Measurements from ENCODE around the gene RASAL2. TPM values are rescaled to one million over a fixed set of nuclear protein-coding genes. Genes with fewer than 3 reads are reported as not detected.
A peak's percentile ranks its signal among the peaks of the same experiment; 100 is the strongest.

RASAL2 gene
- total RNA-seq, 1 experiment from 2014 or later = 31.6 TPM

DNA sequence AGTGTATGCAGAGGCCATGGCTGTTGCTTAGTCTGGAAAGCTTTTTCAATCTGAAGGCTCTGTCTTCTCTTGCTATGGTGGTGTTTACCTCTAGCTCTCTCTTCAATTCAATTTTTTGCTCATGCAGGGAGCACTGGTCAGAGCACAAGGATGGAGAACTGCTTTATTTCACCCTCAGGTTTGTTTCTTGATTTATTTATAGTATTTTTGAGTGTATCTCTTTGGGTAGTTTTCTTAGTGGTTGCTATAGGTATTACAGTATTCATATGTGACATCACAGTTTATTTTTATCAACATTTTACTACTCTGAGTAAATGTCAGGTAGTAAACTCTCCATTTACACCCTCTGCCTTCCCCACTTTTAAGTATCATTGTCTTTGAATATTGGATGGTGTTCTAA lies 147.9 kb downstream of the RASAL2 start:
- ChIA-PET CTCF (no interaction called here), POLR2A (interaction anchor here (0.5 kb wide), 1 partner anchor 29 kb away, joined by 4 read pairs; no protein-coding TSS in a partner anchor)
- intact Hi-C loops (cut with micrococcal nuclease; ENCODE audit: unreplicated experiment) = no loop called here
- ATAC-seq (no peak), DNase-seq (ENCODE audit: low read depth, low spot score) (no peak)
- H3K27me3 ChIP-seq (ENCODE audit: control insufficient read depth, insufficient read depth, low read length) = no peaks in the 10 kb centered on the region
- TF ChIP-seq TCF7L2 (IDR thresholded peaks at IDR 0.05; ENCODE audit: low read depth, low read length) (no peak), POLR2AphosphoS5 (IDR thresholded peaks at IDR 0.05; ENCODE audit: low read depth, low read length) (no peak), SIN3A (IDR thresholded peaks at IDR 0.05; ENCODE audit: borderline replicate concordance, insufficient read depth, low read depth, low read length) (no peak)
- TF ChIP-seq, protein P1, sequence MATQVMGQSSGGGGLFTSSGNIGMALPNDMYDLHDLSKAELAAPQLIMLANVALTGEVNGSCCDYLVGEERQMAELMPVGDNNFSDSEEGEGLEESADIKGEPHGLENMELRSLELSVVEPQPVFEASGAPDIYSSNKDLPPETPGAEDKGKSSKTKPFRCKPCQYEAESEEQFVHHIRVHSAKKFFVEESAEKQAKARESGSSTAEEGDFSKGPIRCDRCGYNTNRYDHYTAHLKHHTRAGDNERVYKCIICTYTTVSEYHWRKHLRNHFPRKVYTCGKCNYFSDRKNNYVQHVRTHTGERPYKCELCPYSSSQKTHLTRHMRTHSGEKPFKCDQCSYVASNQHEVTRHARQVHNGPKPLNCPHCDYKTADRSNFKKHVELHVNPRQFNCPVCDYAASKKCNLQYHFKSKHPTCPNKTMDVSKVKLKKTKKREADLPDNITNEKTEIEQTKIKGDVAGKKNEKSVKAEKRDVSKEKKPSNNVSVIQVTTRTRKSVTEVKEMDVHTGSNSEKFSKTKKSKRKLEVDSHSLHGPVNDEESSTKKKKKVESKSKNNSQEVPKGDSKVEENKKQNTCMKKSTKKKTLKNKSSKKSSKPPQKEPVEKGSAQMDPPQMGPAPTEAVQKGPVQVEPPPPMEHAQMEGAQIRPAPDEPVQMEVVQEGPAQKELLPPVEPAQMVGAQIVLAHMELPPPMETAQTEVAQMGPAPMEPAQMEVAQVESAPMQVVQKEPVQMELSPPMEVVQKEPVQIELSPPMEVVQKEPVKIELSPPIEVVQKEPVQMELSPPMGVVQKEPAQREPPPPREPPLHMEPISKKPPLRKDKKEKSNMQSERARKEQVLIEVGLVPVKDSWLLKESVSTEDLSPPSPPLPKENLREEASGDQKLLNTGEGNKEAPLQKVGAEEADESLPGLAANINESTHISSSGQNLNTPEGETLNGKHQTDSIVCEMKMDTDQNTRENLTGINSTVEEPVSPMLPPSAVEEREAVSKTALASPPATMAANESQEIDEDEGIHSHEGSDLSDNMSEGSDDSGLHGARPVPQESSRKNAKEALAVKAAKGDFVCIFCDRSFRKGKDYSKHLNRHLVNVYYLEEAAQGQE (IDR thresholded peaks at IDR 0.05; ENCODE audit: insufficient read depth in 1 of 2, low read depth in 2 of 2, low read length in 1 of 2) = no peak
- TF ChIP-seq, protein P2, sequence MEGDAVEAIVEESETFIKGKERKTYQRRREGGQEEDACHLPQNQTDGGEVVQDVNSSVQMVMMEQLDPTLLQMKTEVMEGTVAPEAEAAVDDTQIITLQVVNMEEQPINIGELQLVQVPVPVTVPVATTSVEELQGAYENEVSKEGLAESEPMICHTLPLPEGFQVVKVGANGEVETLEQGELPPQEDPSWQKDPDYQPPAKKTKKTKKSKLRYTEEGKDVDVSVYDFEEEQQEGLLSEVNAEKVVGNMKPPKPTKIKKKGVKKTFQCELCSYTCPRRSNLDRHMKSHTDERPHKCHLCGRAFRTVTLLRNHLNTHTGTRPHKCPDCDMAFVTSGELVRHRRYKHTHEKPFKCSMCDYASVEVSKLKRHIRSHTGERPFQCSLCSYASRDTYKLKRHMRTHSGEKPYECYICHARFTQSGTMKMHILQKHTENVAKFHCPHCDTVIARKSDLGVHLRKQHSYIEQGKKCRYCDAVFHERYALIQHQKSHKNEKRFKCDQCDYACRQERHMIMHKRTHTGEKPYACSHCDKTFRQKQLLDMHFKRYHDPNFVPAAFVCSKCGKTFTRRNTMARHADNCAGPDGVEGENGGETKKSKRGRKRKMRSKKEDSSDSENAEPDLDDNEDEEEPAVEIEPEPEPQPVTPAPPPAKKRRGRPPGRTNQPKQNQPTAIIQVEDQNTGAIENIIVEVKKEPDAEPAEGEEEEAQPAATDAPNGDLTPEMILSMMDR (IDR thresholded peaks at IDR 0.05) = peak; percentile 11; the same call in 1 of the 2 replicates
- no TSS peak for BruUV-seq (replicated peaks)
- H3K4me3 ChIP-seq (ENCODE audit: low read depth in 2 of 2, low read length in 2 of 2) = no peak overlapping the region
- H3K4me1 ChIP-seq (ENCODE audit: control insufficient read depth, insufficient read depth, low read length) = peaks cover 45% of the 10 kb centered on the region
- no peaks in the 10 kb centered on the region for H3K36me3 ChIP-seq (ENCODE audit: control insufficient read depth, insufficient read depth, low read length)
- H3K27ac ChIP-seq (ENCODE audit: low read length) = peak overlapping the region; percentile 69
- peaks cover 3% of the 10 kb centered on the region; the same call in 1 of the 2 replicates for H3K9me3 ChIP-seq (ENCODE audit: control insufficient read depth, insufficient read depth, low read depth, low read length)
- in situ Hi-C loops (cut with HindIII; ENCODE audit: low pct_unique_long_range_greater_than_20kb, low sequenced_read_pairs) = no loop called here

DNA sequence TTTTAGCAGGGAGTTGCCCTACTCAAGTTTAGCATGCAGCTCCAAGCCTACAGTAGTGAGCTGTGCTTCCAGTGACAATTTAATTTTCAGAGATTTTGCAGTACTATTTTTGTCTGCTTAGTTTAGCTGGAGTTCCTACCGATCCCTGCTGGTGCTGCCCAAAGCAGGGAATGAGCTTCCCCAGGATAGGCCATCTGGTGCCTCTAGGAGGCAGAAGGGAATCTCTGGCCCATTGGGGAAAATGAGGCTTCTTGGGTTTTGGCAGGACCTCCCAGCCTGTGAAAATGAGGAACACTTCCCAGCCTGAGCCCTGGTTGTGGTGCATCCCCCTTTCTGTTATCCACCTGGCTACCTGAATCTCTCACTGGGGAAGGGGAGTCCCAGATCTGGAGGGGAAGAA lies 149.2 kb downstream of the RASAL2 start:
- CTCF ChIA-PET = no interaction called here

More for the DNA sequence above, 149.2 kb downstream of the RASAL2 start:
- Histone ChIP-seq H3K4me1 (ENCODE audit: control insufficient read depth, insufficient read depth, low read length) (peaks cover 41% of the 10 kb centered on the region), H3K27me3 (ENCODE audit: control insufficient read depth, insufficient read depth, low read length) (no peaks in the 10 kb centered on the region), H3K27ac (ENCODE audit: low read length) (peak overlapping the region; percentile 48; the same call in 1 of the 2 replicates), H3K9me3 (ENCODE audit: control insufficient read depth, insufficient read depth, low read depth, low read length) (peaks cover 3% of the 10 kb centered on the region; the same call in 1 of the 2 replicates), H3K36me3 (ENCODE audit: control insufficient read depth, insufficient read depth, low read length) (no peaks in the 10 kb centered on the region), H3K4me3 (ENCODE audit: low read depth in 2 of 2, low read length in 2 of 2) (no peak overlapping the region)
- in situ Hi-C loops (cut with HindIII; ENCODE audit: low pct_unique_long_range_greater_than_20kb, low sequenced_read_pairs) (no loop called here), intact Hi-C loops (cut with micrococcal nuclease; ENCODE audit: unreplicated experiment) (no loop called here)
- POLR2A ChIA-PET = interaction anchor here (0.7 kb wide), 1 partner anchor 740 kb away, joined by 12 read pairs; no protein-coding TSS in a partner anchor
- TF ChIP-seq, protein P1 (IDR thresholded peaks at IDR 0.05; ENCODE audit: insufficient read depth in 1 of 2, low read depth in 2 of 2, low read length in 1 of 2) = no peak
- TF ChIP-seq TCF7L2 (IDR thresholded peaks at IDR 0.05; ENCODE audit: low read depth, low read length) (no peak), POLR2AphosphoS5 (IDR thresholded peaks at IDR 0.05; ENCODE audit: low read depth, low read length) (no peak), SIN3A (IDR thresholded peaks at IDR 0.05; ENCODE audit: borderline replicate concordance, insufficient read depth, low read depth, low read length) (no peak)
- TF ChIP-seq, protein P2 (IDR thresholded peaks at IDR 0.05) = no peak
- no peak for DNase-seq (ENCODE audit: low read depth, low spot score)
- no peak for ATAC-seq
- BruUV-seq (replicated peaks) = no TSS peak
